DOHH2 (cell line): ENCODE data around the gene TGFBR2.

Experiments used
- CTCF ChIP-seq: fragments of 200-600 bp; sonication (generic); IDR thresholded peaks from one replicate; pipeline ENCODE4 v1.5.1; 2014; ENCODE audit warnings: antibody characterized with exemption, mild to moderate bottlenecking, low read depth, low read length; ENCODE audit not compliant: poor library complexity, severe bottlenecking
- EZH2phosphoT487 ChIP-seq: fragments of 200-600 bp; sonication (generic); IDR thresholded peaks from 2 replicates; pipeline ENCODE4 v1.6.1; 2017; ENCODE audit warnings: borderline replicate concordance, mild to moderate bottlenecking, antibody characterized with exemption, low read length, moderate library complexity, mixed read lengths

- TF ChIP-seq CTCF (no peak), EZH2phosphoT487 (no peak)
These were observed 6.2 kb downstream of the TGFBR2 start for GRCh38 chr3:30612437-30613132.
